Ascending aorta (tissue), 2 donors: ENCODE measurements around the gene BID. TPM values are rescaled to one million over a fixed set of nuclear protein-coding genes. Genes with fewer than 3 reads are reported as not detected.

Experiments used
- DNase-seq, 2 donors: peaks; one replicate each; pipeline ENCODE4 v3.0.0-alpha.2; 2019; ENCODE audit warnings: low spot score in 2 of 2
- H3K27ac ChIP-seq, 2 donors: fragments of 200-600 bp; sonication (generic); one replicate each; pipeline ENCODE4 v1.5.1; 2016 to 2017; ENCODE audit warnings: mild to moderate bottlenecking in 1 of 2
- H3K27me3 ChIP-seq: fragments of 200-600 bp; sonication (generic); one replicate; pipeline ENCODE4 v1.5.1; 2017
- H3K36me3 ChIP-seq, 2 donors: fragments of 200-600 bp; sonication (generic); one replicate each; pipeline ENCODE4 v1.5.1; 2016
- H3K4me1 ChIP-seq, 2 donors: fragments of 200-600 bp; sonication (generic); one replicate each; pipeline ENCODE4 v1.5.1; 2016 to 2017; ENCODE audit warnings: mild to moderate bottlenecking in 1 of 2
- H3K4me3 ChIP-seq, 2 donors: fragments of 200-600 bp; sonication (generic); one replicate each; pipeline ENCODE4 v1.5.1; 2016 to 2017; ENCODE audit warnings: mild to moderate bottlenecking in 1 of 2
- H3K9me3 ChIP-seq, 2 donors: fragments of 200-600 bp; sonication (generic); one replicate each; pipeline ENCODE4 v1.5.1; 2016
- CTCF ChIP-seq, 3 experiments: fragments of 200-600 bp in 2 of 3; fragments of 450-650 bp in 1 of 3; sonication (generic) in 2 of 3; IDR thresholded peaks; one replicate each; pipeline ENCODE4 v1.5.1; 2016 to 2019; ENCODE audit warnings: antibody characterized with exemption in 3 of 3, mild to moderate bottlenecking in 1 of 3, moderate library complexity in 1 of 3
- intact Hi-C: fragments of 100-400 bp; cut with DNase I; formaldehyde crosslinking; loops from one replicate; pipeline ENCODE4 v1.15.1; 2023
- total RNA-seq: library from RNA; depleted of rRNA; stranded (reverse); fragments of >200 nt; gene quantifications from one replicate; pipeline ENCODE4 v1.1.0, GENCODE V29; 2016

BID gene
- total RNA-seq, 1 donor from 2014 or later: 37.5 TPM

- no peaks in the 10 kb centered on the region for H3K27me3 ChIP-seq
- no peaks in the 10 kb centered on the region for H3K9me3 ChIP-seq
- no peak overlapping the region for H3K27ac ChIP-seq
- peaks cover 0 to 5% of the 10 kb centered on the region in 2 donors for H3K4me1 ChIP-seq
- H3K4me3 ChIP-seq: no peak overlapping the region
- peak; percentile 25 to 49 (median 30) for TF ChIP-seq CTCF (IDR thresholded peaks at IDR 0.05)
- intact Hi-C loops: no loop called here
- no peak for DNase-seq
- H3K36me3 ChIP-seq: peaks cover 12 to 19% of the 10 kb centered on the region in 2 donors
Measured at GRCh38 chr22:17785185-17786184, 11.2 kb upstream of the BID start.

- no peak overlapping the region for H3K27ac ChIP-seq
- no peak for TF ChIP-seq CTCF (IDR thresholded peaks at IDR 0.05)
- no peak for DNase-seq
- no peaks in the 10 kb centered on the region for H3K27me3 ChIP-seq
- H3K9me3 ChIP-seq: no peaks in the 10 kb centered on the region
- H3K4me3 ChIP-seq: no peak overlapping the region
- intact Hi-C loops: no loop called here
- H3K36me3 ChIP-seq: peaks cover 5 to 12% of the 10 kb centered on the region in 2 donors
- H3K4me1 ChIP-seq: peaks cover 0 to 5% of the 10 kb centered on the region in 2 donors
Measured at GRCh38 chr22:17784776-17785175, 10.5 kb upstream of the BID start.

GRCh38 chr22:17783773-17784480 lies 9.7 kb upstream of the BID start:
- Histone ChIP-seq H3K36me3 (peaks cover 0 to 4% of the 10 kb centered on the region in 2 donors), H3K27ac (no peak overlapping the region), H3K9me3 (no peaks in the 10 kb centered on the region), H3K27me3 (no peaks in the 10 kb centered on the region), H3K4me1 (peaks cover 0 to 5% of the 10 kb centered on the region in 2 donors), H3K4me3 (no peak overlapping the region)
- no peak for TF ChIP-seq CTCF (IDR thresholded peaks at IDR 0.05)
- no peak for DNase-seq
- intact Hi-C loops: no loop called here

GRCh38 chr22:17783312-17783711 lies 9.0 kb upstream of the BID start:
- TF ChIP-seq CTCF (IDR thresholded peaks at IDR 0.05): no peak
- intact Hi-C loops: no loop called here
- Histone ChIP-seq H3K27ac (no peak overlapping the region), H3K4me1 (peaks cover 0 to 5% of the 10 kb centered on the region in 2 donors), H3K36me3 (no peaks in the 10 kb centered on the region), H3K9me3 (no peaks in the 10 kb centered on the region), H3K4me3 (no peak overlapping the region), H3K27me3 (no peaks in the 10 kb centered on the region)
- no peak for DNase-seq

GRCh38 chr22:17782621-17783020 lies 8.4 kb upstream of the BID start:
- no peak for DNase-seq
- Histone ChIP-seq H3K4me3 (no peak overlapping the region), H3K9me3 (no peaks in the 10 kb centered on the region), H3K4me1 (peaks cover 0 to 5% of the 10 kb centered on the region in 2 donors), H3K27ac (no peak overlapping the region), H3K36me3 (no peaks in the 10 kb centered on the region), H3K27me3 (no peaks in the 10 kb centered on the region)
- intact Hi-C loops: no loop called here
- TF ChIP-seq CTCF (IDR thresholded peaks at IDR 0.05): no peak
